Activated CD8-positive, alpha-beta memory T cell treated with anti-CD3 and anti-CD28 coated beads, Interleukin-2, amount 50 U/mL, for 1 hour (primary cell): Measurements from ENCODE around the gene PBX2.
"Not testable (repeated sequence)": the region's sequence is repeated elsewhere in the genome, so short reads cannot be mapped to it uniquely, and the experiment has no call there.

Source experiments
- DNase-seq: peaks from one replicate; pipeline ENCODE4 v3.0.0-alpha.2; 2020; ENCODE audit errors: extremely low read depth

The PBX2 gene

GRCh38 chr6:32190054-32190851, at the start of gene PBX2:
PBX2 (minus strand) TSS chr6:32190202; CDS start chr6:32189915, 287 bp downstream.
- DNase-seq = peak; percentile 50

GRCh38 chr6:32239462-32239861, 49.5 kb upstream of the PBX2 start:
- DNase-seq = no peak

GRCh38 chr6:32234934-32235333, 44.9 kb upstream of the PBX2 start:
- DNase-seq = no peak

- DNase-seq = no peak
These were observed 36.4 kb upstream of the PBX2 start for GRCh38 chr6:32226434-32226833.

GRCh38 chr6:32224696-32225095, 34.7 kb upstream of the PBX2 start:
- DNase-seq = no peak

GRCh38 chr6:32223258-32224235, 33.5 kb upstream of the PBX2 start, which contains the start of gene NOTCH4:
NOTCH4 (minus strand) TSS chr6:32224067; CDS start chr6:32223928, 139 bp downstream.
- no peak for DNase-seq

GRCh38 chr6:32222333-32223230, 32.6 kb upstream of the PBX2 start:
- DNase-seq = no peak

GRCh38 chr6:32220021-32220420, 30.0 kb upstream of the PBX2 start:
- no peak for DNase-seq

- no peak for DNase-seq
These were observed 28.2 kb upstream of the PBX2 start for GRCh38 chr6:32218167-32218566.

GRCh38 chr6:32216998-32217397, 27.0 kb upstream of the PBX2 start:
- no peak for DNase-seq

- DNase-seq = no peak
These were observed 26.3 kb upstream of the PBX2 start for GRCh38 chr6:32216285-32216684.

- no peak for DNase-seq
These were observed 25.6 kb upstream of the PBX2 start for GRCh38 chr6:32215617-32216016.

GRCh38 chr6:32214126-32214525, 24.1 kb upstream of the PBX2 start:
- no peak for DNase-seq

GRCh38 chr6:32213649-32214048, 23.6 kb upstream of the PBX2 start:
- DNase-seq = no peak

GRCh38 chr6:32212076-32212760, 22.2 kb upstream of the PBX2 start:
- no peak for DNase-seq

- DNase-seq = not testable (repeated sequence)
These were observed 21.4 kb upstream of the PBX2 start for GRCh38 chr6:32211432-32211831.

- DNase-seq = no peak
These were observed 20.2 kb upstream of the PBX2 start for GRCh38 chr6:32210191-32210601.

GRCh38 chr6:32208996-32209395, 19.0 kb upstream of the PBX2 start:
- DNase-seq = no peak

- no peak for DNase-seq
These were observed 14.3 kb upstream of the PBX2 start for GRCh38 chr6:32204268-32204715.

- no peak for DNase-seq
These were observed 13.6 kb upstream of the PBX2 start for GRCh38 chr6:32203426-32204267.
